ENCODE data around the gene PPA1.
A peak's percentile ranks its signal among the peaks of the same experiment; 100 is the strongest.
"Not testable (repeated sequence)": the region's sequence is repeated elsewhere in the genome, so short reads cannot be mapped to it uniquely, and the experiment has no call there.

Gene PPA1

GRCh38 chr10:70190102-70190501 is 43.1 kb downstream of the PPA1 start:
- peak; percentile 7; the same call in 1 of the 2 replicates for TF ChIP-seq CTCF (IDR thresholded peaks at IDR 0.05; ENCODE audit: low read depth, low read length)
- H3K9me3 ChIP-seq (ENCODE audit: severe bottlenecking) = no peaks in the 10 kb centered on the region

GRCh38 chr10:70188768-70189167 is 44.5 kb downstream of the PPA1 start:
- H3K9me3 ChIP-seq (ENCODE audit: severe bottlenecking) = no peaks in the 10 kb centered on the region
- no peak overlapping the region for H3K27ac ChIP-seq
- TF ChIP-seq CTCF (IDR thresholded peaks at IDR 0.05; ENCODE audit: low read depth, low read length) = no peak
- H3K4me3 ChIP-seq (ENCODE audit: low read depth, low read length) = no peak overlapping the region
- DNase-seq = no peak
- no peaks in the 10 kb centered on the region for H3K36me3 ChIP-seq
- H3K27me3 ChIP-seq (ENCODE audit: insufficient read depth, low read depth, severe bottlenecking) = no peaks in the 10 kb centered on the region

More at GRCh38 chr10:70190102-70190501, 43.1 kb downstream of the PPA1 start:
- no peaks in the 10 kb centered on the region for H3K36me3 ChIP-seq
- H3K27ac ChIP-seq = no peak overlapping the region
- H3K27me3 ChIP-seq (ENCODE audit: insufficient read depth, low read depth, severe bottlenecking) = no peaks in the 10 kb centered on the region
- no peak overlapping the region for H3K4me3 ChIP-seq (ENCODE audit: low read depth, low read length)
- no peak for DNase-seq

DNA sequence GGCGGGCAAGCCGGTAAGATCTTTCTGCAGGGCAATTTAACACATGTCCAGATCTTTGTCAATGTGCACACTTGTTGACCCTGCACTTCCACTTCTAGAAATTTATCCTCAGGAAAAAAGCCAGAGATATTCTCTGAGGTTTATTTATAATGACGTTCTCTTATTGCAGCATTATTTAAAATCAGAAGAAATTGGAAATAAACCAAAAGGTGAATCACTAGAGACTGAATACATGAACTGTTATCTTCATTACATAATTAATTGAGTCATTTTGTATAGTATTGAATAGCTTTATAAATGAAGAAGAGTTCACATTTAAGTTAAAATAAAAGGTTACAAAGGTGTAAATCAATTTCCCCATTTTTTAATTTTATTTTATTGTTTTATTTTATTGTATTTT is 46.7 kb downstream of the PPA1 start:
- Histone ChIP-seq H3K27ac (no peak overlapping the region), H3K36me3 (no peaks in the 10 kb centered on the region), H3K27me3 (ENCODE audit: insufficient read depth, low read depth, severe bottlenecking) (no peaks in the 10 kb centered on the region), H3K9me3 (ENCODE audit: severe bottlenecking) (no peaks in the 10 kb centered on the region), H3K4me3 (ENCODE audit: low read depth, low read length) (no peak overlapping the region)
- no peak for TF ChIP-seq CTCF (IDR thresholded peaks at IDR 0.05; ENCODE audit: low read depth, low read length)
- DNase-seq = no peak

DNA sequence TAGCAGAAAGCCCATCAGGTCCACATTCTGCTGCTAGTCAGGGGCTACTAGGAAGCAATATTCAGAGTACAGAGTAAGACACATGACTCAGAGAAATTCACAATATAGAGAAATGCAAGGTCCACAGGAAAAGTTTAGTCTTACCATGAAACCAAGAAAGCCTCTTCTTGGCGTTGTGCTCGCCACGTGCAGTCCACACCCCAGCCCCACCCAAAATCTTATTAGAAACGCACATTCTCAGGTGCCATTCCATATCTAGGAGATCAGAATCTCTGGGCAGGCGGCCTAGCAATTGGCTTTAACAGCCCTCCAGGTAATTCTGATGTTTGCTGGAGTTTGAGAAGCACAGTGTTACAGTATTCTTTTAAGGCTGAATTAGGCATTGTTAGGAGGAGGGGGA is 47.1 kb downstream of the PPA1 start:
- Histone ChIP-seq H3K36me3 (no peaks in the 10 kb centered on the region), H3K9me3 (ENCODE audit: severe bottlenecking) (no peaks in the 10 kb centered on the region), H3K4me3 (ENCODE audit: low read depth, low read length) (no peak overlapping the region), H3K27ac (no peak overlapping the region), H3K27me3 (ENCODE audit: insufficient read depth, low read depth, severe bottlenecking) (no peaks in the 10 kb centered on the region)
- DNase-seq = no peak
- no peak for TF ChIP-seq CTCF (IDR thresholded peaks at IDR 0.05; ENCODE audit: low read depth, low read length)

GRCh38 chr10:70183304-70183703 is 49.9 kb downstream of the PPA1 start:
- Histone ChIP-seq H3K27me3 (ENCODE audit: insufficient read depth, low read depth, severe bottlenecking) (no peaks in the 10 kb centered on the region), H3K27ac (no peak overlapping the region), H3K36me3 (no peaks in the 10 kb centered on the region), H3K4me3 (ENCODE audit: low read depth, low read length) (no peak overlapping the region), H3K9me3 (ENCODE audit: severe bottlenecking) (peaks cover 16% of the 10 kb centered on the region)
- no peak for DNase-seq
- no peak for TF ChIP-seq CTCF (IDR thresholded peaks at IDR 0.05; ENCODE audit: low read depth, low read length)

- not testable (repeated sequence) for H3K36me3 ChIP-seq; H3K27ac ChIP-seq; H3K4me3 ChIP-seq (ENCODE audit: low read depth, low read length); DNase-seq; H3K27me3 ChIP-seq (ENCODE audit: insufficient read depth, low read depth, severe bottlenecking)
- H3K9me3 ChIP-seq (ENCODE audit: severe bottlenecking) = peaks cover 16% of the 10 kb centered on the region
These were observed 54.0 kb downstream of the PPA1 start for GRCh38 chr10:70179209-70179608.
